Measurements from ENCODE around the gene LRP8. TPM values are rescaled to one million over a fixed set of nuclear protein-coding genes. Genes with fewer than 3 reads are reported as not detected.

The LRP8 gene
- total RNA-seq, 4 donors from 2014 or later = 4.5 to 33.8 (median 5.0) TPM

DNA sequence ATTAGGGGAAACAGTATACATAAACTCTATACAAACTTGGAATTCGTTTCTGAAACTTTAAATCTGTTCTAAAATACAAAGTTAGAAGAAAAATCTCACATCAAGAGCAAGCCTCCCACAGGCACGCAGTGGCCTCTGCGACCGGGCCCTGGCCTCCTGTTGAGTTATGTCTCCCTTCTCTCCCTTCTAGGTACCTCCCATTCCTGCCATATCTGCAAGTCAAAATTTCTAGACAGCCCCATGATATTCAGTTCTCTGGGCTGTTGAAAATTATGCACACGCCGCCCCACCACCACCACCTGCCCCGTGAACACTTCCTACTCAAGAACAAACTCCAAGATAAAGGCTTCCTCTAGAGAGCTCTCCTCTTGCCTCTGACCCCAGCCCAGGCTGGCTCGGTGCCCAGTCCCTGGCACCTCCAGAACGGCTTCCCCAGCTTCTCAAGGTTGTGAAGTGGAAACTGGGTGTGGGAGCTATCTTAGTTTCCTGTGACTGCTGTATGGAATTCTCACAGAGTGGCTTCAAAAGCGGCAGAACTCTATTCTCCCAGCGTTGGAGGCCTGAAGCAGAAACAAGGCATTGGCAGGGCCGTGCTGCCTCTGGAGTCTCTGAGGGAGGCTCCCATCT lies 37.7 kb upstream of the LRP8 start:
- Histone ChIP-seq H3K27me3 (no peaks in the 10 kb centered on the region), H3K27ac (no peak overlapping the region), H3K4me1 (peaks cover 0 to 4% (median 0%) of the 10 kb centered on the region in 4 donors), H3K36me3 (no peaks in the 10 kb centered on the region), H3K4me3 (no peak overlapping the region), H3K9me3 (no peaks in the 10 kb centered on the region)
- DNase-seq = peak in 2 of 3 donors; percentile 22 to 29
- TF ChIP-seq, protein P1, sequence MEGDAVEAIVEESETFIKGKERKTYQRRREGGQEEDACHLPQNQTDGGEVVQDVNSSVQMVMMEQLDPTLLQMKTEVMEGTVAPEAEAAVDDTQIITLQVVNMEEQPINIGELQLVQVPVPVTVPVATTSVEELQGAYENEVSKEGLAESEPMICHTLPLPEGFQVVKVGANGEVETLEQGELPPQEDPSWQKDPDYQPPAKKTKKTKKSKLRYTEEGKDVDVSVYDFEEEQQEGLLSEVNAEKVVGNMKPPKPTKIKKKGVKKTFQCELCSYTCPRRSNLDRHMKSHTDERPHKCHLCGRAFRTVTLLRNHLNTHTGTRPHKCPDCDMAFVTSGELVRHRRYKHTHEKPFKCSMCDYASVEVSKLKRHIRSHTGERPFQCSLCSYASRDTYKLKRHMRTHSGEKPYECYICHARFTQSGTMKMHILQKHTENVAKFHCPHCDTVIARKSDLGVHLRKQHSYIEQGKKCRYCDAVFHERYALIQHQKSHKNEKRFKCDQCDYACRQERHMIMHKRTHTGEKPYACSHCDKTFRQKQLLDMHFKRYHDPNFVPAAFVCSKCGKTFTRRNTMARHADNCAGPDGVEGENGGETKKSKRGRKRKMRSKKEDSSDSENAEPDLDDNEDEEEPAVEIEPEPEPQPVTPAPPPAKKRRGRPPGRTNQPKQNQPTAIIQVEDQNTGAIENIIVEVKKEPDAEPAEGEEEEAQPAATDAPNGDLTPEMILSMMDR (IDR thresholded peaks at IDR 0.05) = no peak
- no peak for TF ChIP-seq POLR2A (IDR thresholded peaks at IDR 0.05)

GRCh38 chr1:53362851-53363642 lies 35.2 kb upstream of the LRP8 start:
- Histone ChIP-seq H3K4me3 (no peak overlapping the region), H3K27me3 (no peaks in the 10 kb centered on the region), H3K9me3 (no peaks in the 10 kb centered on the region), H3K27ac (no peak overlapping the region), H3K36me3 (no peaks in the 10 kb centered on the region), H3K4me1 (no peaks in the 10 kb centered on the region)
- no peak for TF ChIP-seq POLR2A (IDR thresholded peaks at IDR 0.05)
- TF ChIP-seq, protein P1 (IDR thresholded peaks at IDR 0.05) = no peak
- peak in 2 of 3 donors; percentile 36 to 42 for DNase-seq

DNA sequence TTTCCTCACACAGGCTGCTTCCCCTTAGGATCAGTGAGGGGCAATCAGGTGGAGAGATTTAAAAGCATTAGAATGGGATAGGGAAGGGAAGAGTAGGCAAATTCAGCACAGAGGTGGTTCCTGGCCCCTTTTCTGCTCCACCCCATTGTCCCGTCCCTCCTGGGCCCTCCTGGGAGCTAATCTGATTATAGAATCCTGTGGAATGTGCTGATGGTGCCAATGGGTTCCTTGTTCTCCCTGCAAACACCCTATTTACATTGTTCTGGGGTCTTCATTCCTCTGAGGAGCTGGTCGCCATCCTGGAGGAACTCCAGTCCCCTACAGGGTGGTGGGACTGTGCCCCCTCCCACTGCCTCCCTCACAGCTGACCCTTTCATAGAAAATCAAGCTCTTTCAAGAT lies 34.4 kb upstream of the LRP8 start:
- DNase-seq = peak in 1 of 3 donors; percentile 10
- no peak for TF ChIP-seq POLR2A (IDR thresholded peaks at IDR 0.05)
- TF ChIP-seq, protein P1 (IDR thresholded peaks at IDR 0.05) = no peak
- Histone ChIP-seq H3K36me3 (no peaks in the 10 kb centered on the region), H3K27me3 (no peaks in the 10 kb centered on the region), H3K9me3 (no peaks in the 10 kb centered on the region), H3K27ac (no peak overlapping the region), H3K4me1 (no peaks in the 10 kb centered on the region), H3K4me3 (no peak overlapping the region)

- peak in 2 of 3 donors; percentile 26 to 30 for DNase-seq
- TF ChIP-seq, protein P1 (IDR thresholded peaks at IDR 0.05) = no peak
- no peak for TF ChIP-seq POLR2A (IDR thresholded peaks at IDR 0.05)
- Histone ChIP-seq H3K4me3 (no peak overlapping the region), H3K27me3 (no peaks in the 10 kb centered on the region), H3K36me3 (no peaks in the 10 kb centered on the region), H3K4me1 (no peaks in the 10 kb centered on the region), H3K9me3 (no peaks in the 10 kb centered on the region), H3K27ac (no peak overlapping the region)
Measured at GRCh38 chr1:53361541-53361961, 33.7 kb upstream of the LRP8 start.

- H3K4me3 ChIP-seq = no peak overlapping the region
- no peak for DNase-seq
- H3K36me3 ChIP-seq = no peaks in the 10 kb centered on the region
- no peak overlapping the region for H3K27ac ChIP-seq
- TF ChIP-seq, protein P1 (IDR thresholded peaks at IDR 0.05) = no peak
- TF ChIP-seq POLR2A (IDR thresholded peaks at IDR 0.05) = no peak
- H3K4me1 ChIP-seq = no peaks in the 10 kb centered on the region
- H3K9me3 ChIP-seq = no peaks in the 10 kb centered on the region
- no peaks in the 10 kb centered on the region for H3K27me3 ChIP-seq
Measured at GRCh38 chr1:53359934-53360276, 32.0 kb upstream of the LRP8 start.
